Subcutaneous adipose tissue (tissue), 4 donors: Measurements from ENCODE around the gene AGTRAP. TPM values are rescaled to one million over a fixed set of nuclear protein-coding genes. Genes with fewer than 3 reads are reported as not detected.

Experiments used
- total RNA-seq, 4 donors: library from RNA; depleted of rRNA; stranded (reverse); fragments of >200 nt; gene quantifications; one replicate each; pipeline ENCODE4 v1.1.0, GENCODE V29; 2016
- TF ChIP-seq, protein P1 (sequence below): fragments of 450-650 bp; IDR thresholded peaks from one replicate; pipeline ENCODE4 v1.5.1; 2016; ENCODE audit warnings: low read depth, mild to moderate bottlenecking, control low read depth, antibody characterized with exemption, moderate library complexity

The AGTRAP gene
- total RNA-seq, 4 donors from 2014 or later = 22.0 to 82.3 (median 58.3) TPM

DNA sequence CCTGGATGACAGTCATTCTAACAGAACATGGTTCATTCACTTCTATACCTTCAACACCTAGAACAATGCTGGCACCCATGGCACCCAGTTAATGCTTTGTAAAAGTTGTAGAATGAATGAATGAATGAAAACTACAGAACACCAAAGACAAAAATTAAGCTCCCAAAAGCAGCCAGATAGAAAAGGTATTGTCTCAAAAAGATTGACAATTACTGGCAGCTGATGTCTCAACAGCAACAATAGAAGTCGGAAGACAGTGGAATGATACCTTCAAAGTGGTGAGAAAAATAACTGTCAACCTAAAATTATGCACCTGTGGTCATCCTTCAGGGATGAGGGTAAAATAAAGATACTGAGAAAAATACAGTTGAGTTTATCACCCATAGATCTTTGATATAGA lies 21.1 kb downstream of the AGTRAP start:
- TF ChIP-seq, protein P1, sequence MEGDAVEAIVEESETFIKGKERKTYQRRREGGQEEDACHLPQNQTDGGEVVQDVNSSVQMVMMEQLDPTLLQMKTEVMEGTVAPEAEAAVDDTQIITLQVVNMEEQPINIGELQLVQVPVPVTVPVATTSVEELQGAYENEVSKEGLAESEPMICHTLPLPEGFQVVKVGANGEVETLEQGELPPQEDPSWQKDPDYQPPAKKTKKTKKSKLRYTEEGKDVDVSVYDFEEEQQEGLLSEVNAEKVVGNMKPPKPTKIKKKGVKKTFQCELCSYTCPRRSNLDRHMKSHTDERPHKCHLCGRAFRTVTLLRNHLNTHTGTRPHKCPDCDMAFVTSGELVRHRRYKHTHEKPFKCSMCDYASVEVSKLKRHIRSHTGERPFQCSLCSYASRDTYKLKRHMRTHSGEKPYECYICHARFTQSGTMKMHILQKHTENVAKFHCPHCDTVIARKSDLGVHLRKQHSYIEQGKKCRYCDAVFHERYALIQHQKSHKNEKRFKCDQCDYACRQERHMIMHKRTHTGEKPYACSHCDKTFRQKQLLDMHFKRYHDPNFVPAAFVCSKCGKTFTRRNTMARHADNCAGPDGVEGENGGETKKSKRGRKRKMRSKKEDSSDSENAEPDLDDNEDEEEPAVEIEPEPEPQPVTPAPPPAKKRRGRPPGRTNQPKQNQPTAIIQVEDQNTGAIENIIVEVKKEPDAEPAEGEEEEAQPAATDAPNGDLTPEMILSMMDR = no peak

DNA sequence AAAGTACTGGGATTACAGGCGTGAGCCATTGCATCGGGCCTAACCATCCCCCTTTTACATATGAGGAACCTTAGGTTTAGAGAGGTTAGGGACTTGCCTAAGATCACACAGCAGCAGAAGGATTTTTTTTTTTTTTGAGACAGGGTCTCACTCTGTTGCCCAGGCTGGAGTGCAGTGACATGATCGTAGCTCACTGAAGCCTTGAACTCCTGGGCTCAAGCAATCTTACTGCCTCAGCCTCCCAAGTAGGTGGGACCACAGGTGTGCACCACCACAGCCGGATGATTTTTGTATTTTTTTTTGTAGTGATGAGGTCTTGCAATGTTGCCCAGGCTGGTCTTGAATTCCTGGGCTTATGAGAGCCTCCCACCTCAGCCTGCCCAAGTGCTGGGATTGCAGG lies 23.9 kb downstream of the AGTRAP start:
- TF ChIP-seq, protein P1 = no peak

DNA sequence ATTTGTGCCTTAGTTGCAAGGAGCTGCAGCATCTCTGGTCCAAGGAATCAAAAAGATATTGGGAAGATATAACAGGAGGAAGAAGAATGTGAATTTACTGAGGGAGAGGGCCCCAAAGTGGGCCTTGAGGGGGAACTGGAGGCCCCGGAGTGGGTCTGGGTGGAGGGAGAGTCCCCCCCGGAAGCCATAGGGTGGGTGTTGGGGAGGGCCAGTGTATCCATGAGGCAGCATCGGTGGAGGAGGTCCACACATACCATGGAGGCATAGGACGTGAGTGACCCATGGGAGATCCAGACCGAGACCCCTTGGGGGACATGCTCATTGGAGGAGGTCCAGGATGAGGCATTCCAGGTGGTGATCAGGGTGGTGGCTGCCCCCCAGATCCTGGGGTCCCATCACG lies 25.3 kb downstream of the AGTRAP start:
- TF ChIP-seq, protein P1 = no peak

DNA sequence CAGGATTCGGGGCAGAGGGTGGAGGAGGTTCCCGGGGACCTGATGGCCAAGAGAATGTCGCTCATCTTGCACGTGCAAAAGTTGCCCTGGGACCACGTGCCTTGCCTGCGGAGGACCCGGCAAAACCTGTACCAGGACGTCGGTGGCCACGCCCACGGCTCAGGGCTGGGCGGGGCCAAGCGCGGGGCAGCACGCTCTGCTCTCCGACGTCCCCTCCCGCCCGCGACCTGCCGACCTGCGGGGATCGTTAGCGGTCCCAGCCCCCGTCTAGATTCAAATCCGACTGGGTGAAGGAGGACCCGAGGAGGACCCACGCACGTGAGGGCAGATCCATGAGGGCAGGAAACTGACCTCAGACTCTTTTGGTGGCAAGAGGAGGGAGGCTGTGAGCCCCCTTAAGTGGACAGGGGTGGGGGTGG lies 26.1 kb downstream of the AGTRAP start, which contains the start of gene C1orf167:
TSS of gene C1orf167 (plus strand) at position 206 of the 419 bp plus-strand sequence. CDS start 2,208 bp downstream, outside the sequence.
- TF ChIP-seq, protein P1 = no peak

DNA sequence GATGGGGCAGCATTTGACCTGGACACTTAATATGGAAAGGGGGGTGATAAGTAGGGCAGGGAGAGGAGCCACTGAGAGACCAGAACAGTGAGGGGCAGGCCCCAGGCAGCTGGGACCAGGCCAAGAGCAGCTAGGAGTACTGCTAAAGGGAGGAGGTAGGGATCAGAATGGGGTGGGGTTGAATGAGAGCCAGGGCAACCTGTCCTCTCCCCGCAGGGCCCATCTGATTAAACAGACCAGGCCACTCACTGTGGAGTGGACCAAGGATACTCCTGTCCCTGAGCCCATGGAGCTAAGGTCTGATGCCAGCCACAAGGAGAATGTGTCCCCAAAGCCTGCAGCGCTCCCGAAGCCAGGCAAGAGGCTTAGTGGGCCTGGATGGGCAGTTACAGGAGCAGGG lies 28.2 kb downstream of the AGTRAP start:
- TF ChIP-seq, protein P1 = no peak

DNA sequence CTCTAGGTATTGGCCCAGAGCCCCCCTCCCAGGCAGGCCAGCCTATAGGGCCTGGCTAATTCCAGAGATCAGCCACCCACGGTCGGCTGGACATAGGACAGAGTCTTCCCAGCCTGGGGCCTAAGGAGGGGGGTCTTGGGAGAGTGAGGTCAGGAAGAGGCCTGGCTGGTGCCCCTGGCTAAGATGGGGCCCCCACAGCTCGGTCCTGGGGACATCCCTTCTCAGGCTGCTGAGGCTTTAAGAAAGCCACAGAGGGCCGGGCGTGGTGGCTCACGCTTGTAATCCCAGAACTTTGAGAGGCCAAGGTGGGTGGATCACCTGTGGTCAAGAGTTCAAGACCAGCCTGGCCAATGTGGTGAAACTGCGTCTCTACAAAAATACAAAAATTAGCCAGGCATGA lies 28.6 kb downstream of the AGTRAP start:
- TF ChIP-seq, protein P1 = no peak

DNA sequence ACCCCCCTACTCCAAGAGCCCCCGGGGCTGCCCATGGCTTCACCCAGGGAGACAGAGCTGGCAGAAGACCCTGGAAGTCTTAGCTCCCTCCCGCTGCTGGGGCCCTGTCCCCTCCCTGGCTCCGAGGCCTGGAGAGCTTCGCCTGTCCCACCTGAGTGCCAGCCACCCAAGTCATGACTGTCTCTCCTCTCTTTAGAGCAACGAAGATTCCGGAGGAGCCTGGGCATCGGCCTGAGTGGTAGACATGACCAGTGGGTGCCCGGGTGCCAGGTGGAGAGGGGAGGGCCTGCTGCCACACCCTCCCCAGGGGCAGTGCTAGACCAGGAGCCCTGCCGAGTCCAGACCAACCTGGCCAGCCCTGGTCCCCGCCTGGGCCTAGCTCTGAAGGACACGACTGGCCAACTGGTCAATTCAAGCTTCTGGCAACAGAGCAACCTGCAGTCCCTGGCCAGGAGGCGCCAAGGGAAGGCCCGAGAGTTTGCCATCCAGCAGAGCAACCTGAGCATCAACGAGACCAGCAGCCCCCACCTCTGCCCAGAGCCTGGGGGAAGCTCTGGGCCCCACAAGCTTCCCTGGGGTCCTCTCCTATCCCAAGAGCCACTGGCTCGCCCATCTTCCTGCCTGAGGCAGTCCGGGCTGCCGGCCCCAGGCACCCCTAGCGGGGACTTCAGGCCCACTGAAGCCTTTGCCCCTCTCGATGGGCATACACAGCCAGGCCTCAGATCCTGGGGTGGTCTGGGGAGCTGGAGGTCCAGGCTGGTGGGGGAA lies 29.9 kb downstream of the AGTRAP start:
- TF ChIP-seq, protein P1 = no peak
